Activated CD4-positive, CD25-positive, alpha-beta regulatory T cell (primary cell): ENCODE data around the gene WASF3.
"Not testable (repeated sequence)": the region's sequence is repeated elsewhere in the genome, so short reads cannot be mapped to it uniquely, and the experiment has no call there.

ENCODE experiments used
- DNase-seq, 4 experiments: peaks; one replicate each; lab custom pipeline; 2025; lab: John Stamatoyannopoulos, UW

Gene WASF3

GRCh38 chr13:26716984-26717383 lies 159.5 kb downstream of the WASF3 start:
- DNase-seq, result no peak

GRCh38 chr13:26718146-26718545 lies 160.7 kb downstream of the WASF3 start:
- DNase-seq, result no peak

DNA sequence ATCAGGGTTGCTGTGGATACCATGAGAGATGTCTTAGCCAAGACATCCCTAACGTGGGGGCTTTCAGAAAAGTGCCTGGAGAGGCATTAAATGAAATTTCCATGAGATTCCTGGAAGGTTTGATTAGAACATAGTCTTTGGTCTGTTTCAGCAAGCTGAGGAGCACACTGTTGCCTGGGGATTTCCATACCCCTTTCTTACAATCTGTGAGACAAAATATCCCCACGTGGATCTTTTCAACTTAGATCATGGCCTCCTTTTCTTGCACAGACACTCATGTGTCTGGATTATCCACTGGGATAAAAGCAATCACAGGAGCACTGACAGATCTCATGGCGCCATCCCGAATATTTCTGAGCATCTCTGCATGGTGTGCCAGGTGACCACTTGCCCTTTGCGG lies 161.4 kb downstream of the WASF3 start:
- no peak for DNase-seq

DNA sequence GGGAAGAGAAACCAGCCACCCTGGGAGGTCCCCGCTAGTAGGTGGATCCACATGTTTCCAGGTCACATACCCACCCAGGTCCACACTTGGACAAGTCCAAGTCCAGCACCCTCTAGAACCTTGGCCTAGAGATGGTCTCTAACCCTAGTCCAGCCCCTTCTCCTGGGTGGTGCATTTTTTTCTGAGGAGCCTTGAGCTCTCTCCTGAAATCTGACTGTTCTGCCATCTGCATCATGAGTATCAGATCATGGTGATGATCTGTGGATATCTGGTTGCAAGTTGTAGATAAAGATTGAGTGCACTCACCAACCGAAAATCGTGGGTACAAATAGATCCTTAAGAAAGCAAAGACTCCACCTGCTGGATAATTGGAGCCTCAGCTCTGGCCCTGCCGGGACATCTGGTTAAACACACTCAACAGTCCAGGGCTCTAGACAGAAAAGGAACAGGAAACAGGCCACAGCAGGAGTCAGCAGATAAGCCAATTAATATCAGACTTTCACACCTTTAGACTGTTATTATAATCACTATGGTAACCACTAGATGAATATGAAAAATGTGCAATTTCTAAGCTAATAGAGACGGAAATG lies 162.0 kb downstream of the WASF3 start:
- no peak for DNase-seq

DNA sequence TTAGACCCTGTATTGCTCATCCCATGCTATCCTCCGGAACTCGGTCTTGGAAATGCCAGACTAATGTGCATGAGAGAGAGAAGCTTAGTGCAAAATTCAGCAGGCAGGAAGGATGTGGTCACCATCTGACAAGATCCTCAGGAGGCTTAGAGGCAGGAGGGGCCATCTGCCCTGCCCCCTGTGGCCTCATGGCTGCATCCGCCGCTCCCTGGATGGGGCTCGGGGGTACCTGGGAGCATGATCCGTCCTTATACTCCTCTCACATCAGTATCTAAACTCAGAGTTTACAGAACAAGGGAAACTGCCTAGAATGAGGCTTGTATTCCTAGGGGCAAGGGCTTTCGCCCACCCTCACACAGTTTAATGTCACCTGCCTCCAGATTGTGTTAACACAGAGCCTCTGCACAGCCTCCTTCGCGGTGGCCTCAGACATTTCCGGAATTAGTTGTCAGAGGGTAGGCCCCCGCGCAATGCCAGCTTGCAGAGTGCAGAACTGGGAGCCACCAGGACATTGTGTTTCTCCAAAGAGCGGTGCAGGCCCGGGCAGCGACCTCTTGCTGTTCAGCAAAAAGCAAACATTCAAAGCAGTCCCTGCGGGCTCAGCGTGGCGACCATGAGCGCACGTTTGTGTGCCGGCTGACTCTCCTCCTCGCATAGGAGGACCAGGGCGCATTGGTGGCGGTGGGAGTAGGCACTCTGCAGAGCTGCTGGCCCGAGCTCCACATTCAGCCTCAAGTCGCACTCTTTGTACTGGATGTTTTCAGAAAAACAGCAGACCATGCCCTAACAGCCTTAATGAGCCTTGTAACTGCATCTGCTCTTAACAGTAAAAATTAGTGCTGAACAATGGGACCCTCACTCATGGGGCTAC lies 164.0 kb downstream of the WASF3 start:
- no peak for DNase-seq

DNA sequence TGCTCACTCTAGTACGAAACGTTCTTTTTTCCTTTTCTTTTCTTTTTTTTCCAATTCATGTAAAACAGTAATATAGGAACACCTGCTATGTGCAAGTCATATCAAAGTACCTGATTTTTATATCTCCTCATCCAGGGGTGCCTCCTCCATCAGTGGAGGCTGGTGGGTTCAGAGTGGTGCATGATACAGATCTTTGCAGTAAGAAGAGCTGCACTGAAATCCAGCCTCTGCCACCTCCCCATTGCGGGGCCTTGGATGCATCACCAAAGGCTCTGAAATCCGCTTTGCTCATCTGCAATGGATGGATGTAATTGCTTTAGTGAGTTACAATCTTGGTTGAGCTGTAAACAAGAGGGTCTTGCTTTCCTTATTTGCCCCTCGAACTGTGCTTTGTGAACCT lies 164.8 kb downstream of the WASF3 start:
- no peak for DNase-seq

- DNase-seq, result not testable (repeated sequence)
Observed at GRCh38 chr13:26723620-26724019, 166.1 kb downstream of the WASF3 start.

- DNase-seq, result no peak
Observed at GRCh38 chr13:26726684-26727083, 169.2 kb downstream of the WASF3 start.

GRCh38 chr13:26727122-26727521 lies 169.6 kb downstream of the WASF3 start:
- DNase-seq, result no peak

DNA sequence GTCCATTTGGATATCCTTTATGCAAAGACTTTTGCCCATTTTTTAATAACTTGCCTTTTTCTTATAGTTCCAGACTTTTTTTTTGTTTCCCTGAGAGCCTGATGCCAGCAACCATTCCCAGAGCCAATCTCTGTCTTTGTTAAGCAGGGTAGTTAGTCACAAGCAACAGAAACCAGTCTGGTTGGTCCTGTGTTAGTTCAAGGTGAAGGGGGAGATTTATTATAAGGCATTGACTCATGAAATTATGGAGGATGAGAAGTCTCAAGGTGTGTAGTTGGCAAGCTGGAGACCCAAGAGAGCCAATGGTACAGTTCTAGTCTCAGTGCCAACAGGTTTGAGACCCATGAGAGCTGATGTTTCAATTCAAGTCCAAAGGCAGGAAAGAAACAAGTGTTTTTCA lies 170.2 kb downstream of the WASF3 start:
- DNase-seq, result no peak

GRCh38 chr13:26735677-26736076 lies 178.2 kb downstream of the WASF3 start:
- DNase-seq, result no peak
